ENCODE measurements around the gene AOC1.
"Not testable (repeated sequence)": the region's sequence is repeated elsewhere in the genome, so short reads cannot be mapped to it uniquely, and the experiment has no call there.

Gene AOC1

GRCh38 chr7:150852371-150852905, at the start of gene AOC1:
Gene AOC1, plus strand, starts transcription at chr7:150852517. Its CDS starts 3,954 bp downstream, at chr7:150856471.
- no peak for DNase-seq

DNA sequence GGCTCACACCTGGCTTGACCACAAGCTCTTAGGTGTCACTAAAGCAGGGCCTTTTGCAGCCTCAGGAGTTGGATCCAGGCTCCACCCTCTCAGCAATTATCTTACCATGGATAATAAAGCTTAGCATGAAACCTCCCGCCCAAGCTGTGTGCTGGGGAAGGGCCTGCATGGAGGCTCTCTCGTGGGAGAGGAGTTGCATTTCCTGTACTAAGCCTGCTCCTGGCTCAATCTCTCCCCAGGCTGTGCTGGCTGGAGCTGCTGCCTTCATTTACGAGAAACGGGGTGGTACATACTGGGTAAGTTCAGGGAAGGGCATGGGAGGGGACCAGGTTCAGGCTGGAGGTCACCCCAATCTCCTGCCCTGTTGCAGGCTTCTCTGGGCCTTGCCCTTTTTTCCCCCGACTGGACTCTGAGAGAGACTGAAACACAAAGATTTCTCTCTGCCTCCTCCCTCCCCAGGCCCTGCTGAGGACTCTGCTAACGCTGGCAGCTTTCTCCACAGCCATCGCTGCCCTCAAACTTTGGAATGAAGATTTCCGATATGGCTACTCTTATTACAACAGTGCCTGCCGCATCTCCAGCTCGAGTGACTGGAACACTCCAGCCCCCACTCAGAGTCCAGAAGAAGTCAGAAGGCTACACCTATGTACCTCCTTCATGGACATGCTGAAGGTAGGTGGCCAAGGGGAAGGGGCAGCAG, 49.0 kb upstream of the AOC1 start:
- DNase-seq, result no peak

GRCh38 chr7:150804802-150805201, 47.5 kb upstream of the AOC1 start:
- no peak for DNase-seq

- no peak for DNase-seq
These were observed 46.5 kb upstream of the AOC1 start for GRCh38 chr7:150805864-150806263.

- DNase-seq, result no peak
These were observed 45.9 kb upstream of the AOC1 start for GRCh38 chr7:150806454-150806853.

DNA sequence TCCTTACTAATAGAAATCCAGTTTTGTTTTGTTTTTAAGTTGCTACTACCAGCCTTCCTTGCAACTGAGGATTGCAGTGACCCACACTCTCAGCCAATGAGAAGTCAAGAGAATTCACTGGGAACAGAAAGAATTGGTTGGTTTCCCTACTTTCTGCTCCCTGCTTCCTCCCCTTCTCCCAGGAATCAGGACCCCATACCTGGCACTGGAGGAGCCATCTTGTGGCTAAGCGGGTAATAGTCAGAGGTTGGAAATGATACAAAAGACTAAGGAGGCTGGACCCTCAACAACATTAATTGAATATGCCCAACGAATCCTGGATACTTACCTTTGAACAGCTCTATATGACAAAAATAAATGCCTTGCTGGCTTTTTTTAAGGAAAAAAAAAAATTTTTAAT, 45.5 kb upstream of the AOC1 start:
- no peak for DNase-seq

- not testable (repeated sequence) for DNase-seq
These were observed 44.5 kb upstream of the AOC1 start for GRCh38 chr7:150807616-150808438.

- no peak for DNase-seq
These were observed 37.9 kb upstream of the AOC1 start for GRCh38 chr7:150814328-150815001.

DNA sequence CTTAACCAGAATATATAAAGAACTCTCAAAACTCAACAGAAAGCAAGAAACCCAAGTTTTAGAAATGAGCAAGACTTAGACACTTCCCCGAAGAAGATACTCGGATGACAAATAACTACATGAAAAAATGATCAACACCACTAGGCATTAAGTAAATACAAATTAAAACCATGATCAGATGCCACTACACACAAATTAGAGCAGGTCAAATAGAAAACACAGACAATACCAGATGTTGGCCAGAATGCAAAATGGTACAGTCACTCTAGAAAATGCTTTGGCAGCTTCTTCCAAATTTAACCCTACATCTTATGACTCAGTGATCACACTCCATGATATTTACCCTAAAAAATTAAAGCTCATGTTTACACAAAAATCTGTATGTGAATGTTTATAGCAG, 33.3 kb upstream of the AOC1 start:
- DNase-seq, result no peak

GRCh38 chr7:150820148-150820547, 32.2 kb upstream of the AOC1 start:
- no peak for DNase-seq

- no peak for DNase-seq
These were observed 31.6 kb upstream of the AOC1 start for GRCh38 chr7:150820578-150821198.

DNA sequence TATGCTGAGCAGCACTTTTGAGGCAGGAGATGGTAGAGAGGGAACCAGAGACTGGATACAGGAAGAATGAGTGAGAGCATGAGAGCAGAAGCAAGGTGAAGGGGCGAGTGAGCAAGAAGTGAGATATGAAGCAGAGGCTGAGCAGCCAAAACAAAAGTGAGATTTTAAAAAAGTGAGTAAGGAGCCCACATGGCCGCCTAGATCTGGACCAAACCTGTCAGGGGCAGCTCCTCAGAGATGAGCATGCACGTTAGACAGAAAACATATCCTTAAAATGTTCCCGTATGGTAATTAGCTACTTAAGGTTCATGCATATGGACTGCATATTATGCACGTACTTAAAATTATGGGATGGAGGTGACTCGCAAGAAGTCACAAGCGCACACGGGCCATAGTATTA, 29.3 kb upstream of the AOC1 start:
- DNase-seq, result no peak

DNA sequence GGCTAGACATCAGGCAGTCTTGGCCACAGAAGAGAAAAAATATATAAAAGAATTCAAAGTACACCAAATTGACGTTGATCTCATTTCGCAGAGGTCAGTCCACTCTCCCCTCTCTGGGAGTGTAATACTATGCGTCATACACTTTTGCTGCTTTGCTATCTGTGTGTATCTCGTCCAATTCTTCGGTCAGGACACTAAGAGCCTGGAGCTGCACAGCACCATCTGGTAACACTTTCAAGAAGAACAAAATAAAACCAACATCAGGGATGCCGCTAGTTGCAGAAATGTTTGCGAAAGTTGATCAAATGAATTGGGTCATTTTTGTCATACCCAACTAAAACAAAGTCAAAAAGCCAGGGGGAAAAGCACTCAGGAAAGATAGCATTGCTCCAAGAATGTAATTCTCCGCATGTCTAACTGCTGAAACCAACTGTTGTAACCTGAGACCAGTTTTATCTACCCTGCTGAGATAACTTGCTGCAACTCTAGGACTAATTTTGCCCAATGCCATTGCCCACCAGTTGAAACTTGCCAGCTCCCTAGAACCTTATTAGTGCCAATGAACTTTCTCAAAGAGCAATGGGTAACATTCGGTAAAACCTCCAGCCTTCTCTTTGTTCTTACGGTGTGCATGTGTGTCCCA, 28.7 kb upstream of the AOC1 start:
- DNase-seq, result no peak

DNA sequence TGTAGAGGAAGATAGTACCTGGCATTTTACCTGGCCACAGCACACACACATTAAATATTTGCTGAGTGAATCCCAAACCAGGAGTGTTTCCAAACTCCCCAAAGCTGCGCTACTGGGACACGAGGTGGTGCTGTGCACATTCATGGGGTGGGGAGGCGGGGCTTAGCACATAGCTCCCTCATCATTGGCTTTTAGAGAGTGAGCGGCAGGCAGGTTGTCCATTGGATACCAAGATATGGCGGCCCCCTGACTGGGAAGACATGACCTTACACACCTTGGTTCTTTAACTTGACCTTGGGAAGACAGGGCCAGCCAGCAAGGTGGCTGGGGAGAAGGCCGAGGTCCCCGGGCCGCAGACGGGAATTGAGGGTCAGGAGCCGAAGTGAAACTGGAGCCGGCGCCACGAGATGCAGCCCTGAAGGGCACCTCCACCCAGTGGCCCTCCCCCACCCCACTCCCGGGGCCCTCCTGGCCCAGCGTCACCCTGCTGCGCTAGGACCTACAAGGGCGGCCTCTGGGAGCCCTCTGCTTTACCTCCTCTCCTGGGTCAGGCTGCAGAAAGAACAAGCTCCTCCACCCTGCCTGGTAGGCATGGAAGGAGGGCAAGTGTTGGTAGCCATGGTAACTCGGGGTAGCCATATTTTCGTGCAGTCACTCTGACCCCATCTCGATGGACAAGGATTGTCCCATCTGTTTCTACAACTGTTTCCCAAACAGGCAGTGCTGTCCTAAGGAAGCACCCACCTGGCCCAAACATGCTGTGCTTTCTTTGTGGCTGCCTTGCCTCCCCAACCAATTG, 27.7 kb upstream of the AOC1 start:
- DNase-seq, result no peak

GRCh38 chr7:150826061-150826849, 26.1 kb upstream of the AOC1 start:
- no peak for DNase-seq

GRCh38 chr7:150828384-150828783, 23.9 kb upstream of the AOC1 start:
- DNase-seq, result no peak

DNA sequence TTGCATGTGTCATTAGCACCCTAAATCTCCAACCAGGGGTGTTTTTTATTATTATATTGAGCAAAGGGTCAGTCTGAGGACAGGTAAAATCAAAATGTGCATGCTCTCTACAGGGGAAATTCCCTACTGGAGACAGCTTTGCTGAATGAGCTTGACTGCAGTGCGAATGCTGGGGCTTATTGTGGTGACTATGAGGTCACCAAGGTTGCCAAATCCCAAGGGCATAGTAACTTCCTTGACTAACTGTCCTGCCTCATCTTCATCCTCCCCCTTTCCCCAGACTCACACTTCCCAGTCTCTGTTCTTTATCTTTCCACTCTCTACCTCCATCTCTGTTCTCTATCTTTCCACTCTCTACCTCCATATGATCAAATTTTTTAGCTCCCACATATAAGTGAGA, 22.9 kb upstream of the AOC1 start:
- DNase-seq, result no peak

- DNase-seq, result no peak
These were observed 21.4 kb upstream of the AOC1 start for GRCh38 chr7:150830937-150831336.

- no peak for DNase-seq
These were observed 20.5 kb upstream of the AOC1 start for GRCh38 chr7:150831851-150832250.

DNA sequence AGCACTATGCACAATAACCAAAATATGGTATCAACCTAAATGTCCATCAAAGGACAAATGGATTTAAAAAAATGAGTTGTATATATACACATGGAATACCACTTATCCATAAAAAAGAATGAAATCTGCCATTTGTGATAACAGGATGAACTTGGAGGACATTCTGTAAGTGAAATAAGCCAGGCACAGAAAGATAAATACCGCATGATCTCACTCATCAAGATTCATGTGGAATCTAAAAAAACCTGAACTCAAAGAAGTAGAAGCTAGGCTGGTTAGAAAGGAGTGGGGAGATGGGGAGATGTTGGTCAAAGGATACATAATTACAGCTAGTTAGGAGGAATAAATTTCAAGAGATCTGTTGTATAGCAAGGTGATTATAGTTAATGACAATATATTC, 17.3 kb upstream of the AOC1 start:
- DNase-seq, result no peak
